Ishikawa (cell line): ENCODE results near the gene COMTD1.

Experiments
- CEBPB ChIP-seq: IDR thresholded peaks from 2 replicates; pipeline ENCODE4 v1.6.1; 2012
- CREB1 ChIP-seq: IDR thresholded peaks from 2 replicates; pipeline ENCODE4 v1.6.1; 2012; ENCODE audit warnings: low read depth
- EGR1 ChIP-seq: IDR thresholded peaks from 2 replicates; pipeline ENCODE4 v1.6.1; 2012
- EP300 ChIP-seq: IDR thresholded peaks from 2 replicates; pipeline ENCODE4 v1.6.1; 2012; ENCODE audit warnings: borderline replicate concordance
- NFIC ChIP-seq: IDR thresholded peaks from 2 replicates; pipeline ENCODE4 v1.6.1; 2012
- RAD21 ChIP-seq: IDR thresholded peaks from 2 replicates; pipeline ENCODE4 v1.6.1; 2012; ENCODE audit warnings: low read depth
- TAF1 ChIP-seq: IDR thresholded peaks from 2 replicates; pipeline ENCODE4 v1.6.1; 2012; ENCODE audit warnings: low read depth, mild to moderate bottlenecking
- TCF12 ChIP-seq: IDR thresholded peaks from 2 replicates; pipeline ENCODE4 v1.6.1; 2012; ENCODE audit warnings: low read depth
- YY1 ChIP-seq: IDR thresholded peaks from 2 replicates; pipeline ENCODE4 v1.6.1; 2012; ENCODE audit warnings: low read depth
- ZBTB7A ChIP-seq: IDR thresholded peaks from 2 replicates; pipeline ENCODE4 v1.6.1; 2012; ENCODE audit warnings: low read depth
- TF ChIP-seq, protein P1 (sequence below): IDR thresholded peaks from 2 replicates; pipeline ENCODE4 v1.6.1; 2012
- TF ChIP-seq, protein P2 (sequence below): IDR thresholded peaks from 2 replicates; pipeline ENCODE4 v1.6.1; 2012; ENCODE audit warnings: low read depth, mild to moderate bottlenecking

DNA sequence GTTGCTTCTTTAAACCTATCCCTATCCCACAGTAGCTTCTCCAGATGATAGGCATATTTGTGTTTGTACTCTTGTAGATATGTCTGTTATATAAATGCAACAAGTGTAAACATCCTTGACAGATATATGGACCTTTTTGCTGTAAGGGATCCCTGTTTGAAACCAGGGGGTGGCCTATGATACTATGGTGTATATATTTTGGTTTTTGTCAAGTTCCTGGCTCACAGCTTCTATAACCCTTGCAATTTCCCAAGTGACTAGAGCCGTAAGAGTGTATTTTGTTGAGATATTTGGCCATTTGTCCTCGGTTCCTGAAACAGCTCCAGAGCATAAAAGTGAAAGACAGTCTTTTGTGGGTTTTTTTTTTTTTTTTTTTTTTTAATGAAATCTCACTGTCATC lies 9.7 kb downstream of the COMTD1 start:
- TF ChIP-seq RAD21 (no peak), CEBPB (no peak), TCF12 (no peak), YY1 (no peak), TAF1 (no peak), NFIC (no peak), EP300 (no peak), EGR1 (no peak), ZBTB7A (no peak), CREB1 (no peak)
- TF ChIP-seq, protein P1, sequence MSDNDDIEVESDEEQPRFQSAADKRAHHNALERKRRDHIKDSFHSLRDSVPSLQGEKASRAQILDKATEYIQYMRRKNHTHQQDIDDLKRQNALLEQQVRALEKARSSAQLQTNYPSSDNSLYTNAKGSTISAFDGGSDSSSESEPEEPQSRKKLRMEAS, result no peak
- TF ChIP-seq, protein P2, sequence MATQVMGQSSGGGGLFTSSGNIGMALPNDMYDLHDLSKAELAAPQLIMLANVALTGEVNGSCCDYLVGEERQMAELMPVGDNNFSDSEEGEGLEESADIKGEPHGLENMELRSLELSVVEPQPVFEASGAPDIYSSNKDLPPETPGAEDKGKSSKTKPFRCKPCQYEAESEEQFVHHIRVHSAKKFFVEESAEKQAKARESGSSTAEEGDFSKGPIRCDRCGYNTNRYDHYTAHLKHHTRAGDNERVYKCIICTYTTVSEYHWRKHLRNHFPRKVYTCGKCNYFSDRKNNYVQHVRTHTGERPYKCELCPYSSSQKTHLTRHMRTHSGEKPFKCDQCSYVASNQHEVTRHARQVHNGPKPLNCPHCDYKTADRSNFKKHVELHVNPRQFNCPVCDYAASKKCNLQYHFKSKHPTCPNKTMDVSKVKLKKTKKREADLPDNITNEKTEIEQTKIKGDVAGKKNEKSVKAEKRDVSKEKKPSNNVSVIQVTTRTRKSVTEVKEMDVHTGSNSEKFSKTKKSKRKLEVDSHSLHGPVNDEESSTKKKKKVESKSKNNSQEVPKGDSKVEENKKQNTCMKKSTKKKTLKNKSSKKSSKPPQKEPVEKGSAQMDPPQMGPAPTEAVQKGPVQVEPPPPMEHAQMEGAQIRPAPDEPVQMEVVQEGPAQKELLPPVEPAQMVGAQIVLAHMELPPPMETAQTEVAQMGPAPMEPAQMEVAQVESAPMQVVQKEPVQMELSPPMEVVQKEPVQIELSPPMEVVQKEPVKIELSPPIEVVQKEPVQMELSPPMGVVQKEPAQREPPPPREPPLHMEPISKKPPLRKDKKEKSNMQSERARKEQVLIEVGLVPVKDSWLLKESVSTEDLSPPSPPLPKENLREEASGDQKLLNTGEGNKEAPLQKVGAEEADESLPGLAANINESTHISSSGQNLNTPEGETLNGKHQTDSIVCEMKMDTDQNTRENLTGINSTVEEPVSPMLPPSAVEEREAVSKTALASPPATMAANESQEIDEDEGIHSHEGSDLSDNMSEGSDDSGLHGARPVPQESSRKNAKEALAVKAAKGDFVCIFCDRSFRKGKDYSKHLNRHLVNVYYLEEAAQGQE, result no peak
